HL-60 (cell line): ENCODE data around the gene ZNF511.

ENCODE experiments used
- POLR2AphosphoS5 ChIP-seq: IDR thresholded peaks from 2 replicates; pipeline ENCODE4 v1.6.1; 2012; ENCODE audit warnings: low read depth
- SPI1 ChIP-seq: IDR thresholded peaks from 2 replicates; pipeline ENCODE4 v1.6.1; 2012; ENCODE audit warnings: low read depth, mild to moderate bottlenecking, borderline replicate concordance
- TF ChIP-seq, protein P1 (sequence below): IDR thresholded peaks from one replicate; pipeline ENCODE4 v1.5.1; 2011; ENCODE audit warnings: low read length, control low read depth, inconsistent platforms; ENCODE audit not compliant: insufficient read depth

DNA sequence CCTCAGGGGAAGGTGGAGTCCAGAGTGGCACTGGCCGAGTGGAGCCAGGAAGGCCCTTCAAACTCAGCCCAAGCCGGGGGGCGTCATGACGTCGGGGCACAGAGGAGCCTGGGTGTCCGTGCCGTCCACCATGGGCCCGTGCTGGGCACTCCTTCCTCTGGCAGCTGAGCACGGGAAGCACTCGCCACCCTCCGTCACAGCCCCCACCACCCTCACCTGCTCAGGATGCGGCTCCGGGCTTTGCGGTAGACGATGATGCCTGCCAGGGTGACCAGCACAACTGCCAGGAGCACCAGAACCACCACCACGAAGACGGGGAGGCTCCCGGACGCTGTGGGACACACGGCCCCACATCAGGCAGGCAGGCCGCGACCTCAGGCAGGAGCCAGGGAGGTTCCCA, 40.2 kb upstream of the ZNF511 start:
- no peak for TF ChIP-seq POLR2AphosphoS5
- TF ChIP-seq, protein P1, sequence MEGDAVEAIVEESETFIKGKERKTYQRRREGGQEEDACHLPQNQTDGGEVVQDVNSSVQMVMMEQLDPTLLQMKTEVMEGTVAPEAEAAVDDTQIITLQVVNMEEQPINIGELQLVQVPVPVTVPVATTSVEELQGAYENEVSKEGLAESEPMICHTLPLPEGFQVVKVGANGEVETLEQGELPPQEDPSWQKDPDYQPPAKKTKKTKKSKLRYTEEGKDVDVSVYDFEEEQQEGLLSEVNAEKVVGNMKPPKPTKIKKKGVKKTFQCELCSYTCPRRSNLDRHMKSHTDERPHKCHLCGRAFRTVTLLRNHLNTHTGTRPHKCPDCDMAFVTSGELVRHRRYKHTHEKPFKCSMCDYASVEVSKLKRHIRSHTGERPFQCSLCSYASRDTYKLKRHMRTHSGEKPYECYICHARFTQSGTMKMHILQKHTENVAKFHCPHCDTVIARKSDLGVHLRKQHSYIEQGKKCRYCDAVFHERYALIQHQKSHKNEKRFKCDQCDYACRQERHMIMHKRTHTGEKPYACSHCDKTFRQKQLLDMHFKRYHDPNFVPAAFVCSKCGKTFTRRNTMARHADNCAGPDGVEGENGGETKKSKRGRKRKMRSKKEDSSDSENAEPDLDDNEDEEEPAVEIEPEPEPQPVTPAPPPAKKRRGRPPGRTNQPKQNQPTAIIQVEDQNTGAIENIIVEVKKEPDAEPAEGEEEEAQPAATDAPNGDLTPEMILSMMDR: no peak
- no peak for TF ChIP-seq SPI1
